Neural cell (in vitro differentiated cells): ENCODE measurements around the gene NSG2. TPM values are rescaled to one million over a fixed set of nuclear protein-coding genes. Genes with fewer than 3 reads are reported as not detected.

Experiments used
- H2AFZ ChIP-seq: fragments of 200-600, 300-800 bp; sonication (generic), shearing (Covaris generic); 2 replicates; pipeline ENCODE4 v1.6.0; 2014; ENCODE audit warnings: low read depth, mild to moderate bottlenecking, antibody characterized with exemption, low read length, moderate library complexity
- H3F3A ChIP-seq: fragments of 200-600 bp; shearing (Covaris generic); 2 replicates; pipeline ENCODE4 v1.6.1; 2016; ENCODE audit warnings: mild to moderate bottlenecking, moderate library complexity, mixed read lengths, antibody characterized with exemption, low read length; ENCODE audit not compliant: insufficient read depth, poor library complexity, severe bottlenecking
- H3K27ac ChIP-seq: fragments of 200-600, 300-800 bp; sonication (generic), shearing (Covaris generic); 2 replicates; pipeline ENCODE4 v1.5.1; 2014; ENCODE audit warnings: mild to moderate bottlenecking, low read length, moderate library complexity
- H3K27me3 ChIP-seq: fragments of 300-800, 200-600 bp; sonication (generic), shearing (Covaris generic); 2 replicates; pipeline ENCODE4 v1.6.0; 2014; ENCODE audit warnings: mild to moderate bottlenecking, low read depth, low read length, moderate library complexity; ENCODE audit not compliant: insufficient read depth
- H3K36me3 ChIP-seq: fragments of 300-800, 200-600 bp; sonication (generic), shearing (Covaris generic); 2 replicates; pipeline ENCODE4 v1.5.1; 2014; ENCODE audit warnings: mild to moderate bottlenecking, antibody characterized with exemption, low read length, moderate library complexity; ENCODE audit not compliant: insufficient read depth
- H3K4me2 ChIP-seq: fragments of 300-800, 200-600 bp; sonication (generic), shearing (Covaris generic); 2 replicates; pipeline ENCODE4 v1.6.0; 2014; ENCODE audit warnings: mild to moderate bottlenecking, low read length
- H3K4me3 ChIP-seq: fragments of 300-800, 200-600 bp; sonication (generic), shearing (Covaris generic); 2 replicates; pipeline ENCODE4 v1.5.1; 2014; ENCODE audit warnings: mild to moderate bottlenecking, low read length, moderate library complexity
- H3K79me2 ChIP-seq: fragments of 200-600 bp; shearing (Covaris generic); replicated peaks from 2 replicates; pipeline ENCODE4 v1.6.0; 2014; ENCODE audit warnings: mild to moderate bottlenecking, low read length, moderate library complexity; ENCODE audit not compliant: insufficient read depth
- H3K9ac ChIP-seq: fragments of 300-800, 200-600 bp; sonication (generic), shearing (Covaris generic); 2 replicates; pipeline ENCODE4 v1.6.1; 2016; ENCODE audit warnings: mild to moderate bottlenecking, low read length, mixed read lengths
- H3K9me2 ChIP-seq: fragments of 200-600 bp; shearing (Covaris generic); 2 replicates; pipeline ENCODE4 v1.6.1; 2016; ENCODE audit warnings: mild to moderate bottlenecking, low read length, mixed read lengths; ENCODE audit not compliant: insufficient read depth
- H3K9me3 ChIP-seq: fragments of 200-600, 300-800 bp; sonication (generic), shearing (Covaris generic); 2 replicates; pipeline ENCODE4 v1.6.1; 2016; ENCODE audit warnings: mild to moderate bottlenecking, mixed run types, low read length, moderate library complexity, mixed read lengths
- H4K20me1 ChIP-seq: fragments of 200-600 bp; shearing (Covaris generic); 2 replicates; pipeline ENCODE4 v1.6.1; 2016; ENCODE audit warnings: mild to moderate bottlenecking, mixed run types; ENCODE audit not compliant: insufficient read depth
- EZH2 ChIP-seq: fragments of 200-600, 300-800 bp; shearing (Covaris generic), sonication (generic); IDR thresholded peaks from 2 replicates; pipeline ENCODE4 v1.6.1; 2014; ENCODE audit warnings: antibody characterized with exemption, low read length, borderline replicate concordance, mild to moderate bottlenecking; ENCODE audit not compliant: insufficient read depth, poor library complexity, severe bottlenecking
- POLR2AphosphoS5 ChIP-seq: IDR thresholded peaks from 2 replicates; pipeline ENCODE4 v1.6.1; 2012
- polyA plus RNA-seq: library from polyadenylated mRNA; depleted of rRNA; stranded (reverse); fragments of >200 nt; gene quantifications from 2 replicates; pipeline ENCODE4 v1.2.3, GENCODE V29; 2014

Gene NSG2
- polyA plus RNA-seq, 1 donor from 2014 or later = 1,761 TPM

DNA sequence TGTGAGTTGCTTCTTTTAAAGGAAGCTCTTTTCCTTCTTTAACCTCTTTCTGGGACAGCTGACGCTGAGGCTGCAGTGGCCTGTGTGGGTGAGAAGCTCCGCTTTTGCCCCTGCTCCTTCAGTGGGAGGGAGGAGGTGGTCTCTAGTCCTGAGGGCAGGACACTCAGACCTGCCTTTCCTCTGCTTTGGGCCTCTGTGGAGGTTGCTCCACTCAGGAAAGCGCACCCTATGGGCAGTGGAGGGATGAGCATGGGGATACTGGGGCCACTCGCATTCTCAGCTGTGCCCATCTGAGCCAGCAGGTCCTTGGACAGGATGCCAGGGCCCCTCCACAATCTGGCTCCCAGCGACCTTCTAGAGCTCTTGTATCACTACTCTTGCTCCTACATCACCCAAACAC lies 111.5 kb downstream of the NSG2 start:
- H4K20me1 ChIP-seq = no peaks in the 10 kb centered on the region
- H3F3A ChIP-seq = no peaks in the 10 kb centered on the region
- no peak overlapping the region for H3K9ac ChIP-seq
- no peaks in the 10 kb centered on the region for H3K79me2 ChIP-seq
- no peaks in the 10 kb centered on the region for H3K9me3 ChIP-seq
- no peak overlapping the region for H3K27ac ChIP-seq
- no peaks in the 10 kb centered on the region for H3K36me3 ChIP-seq
- H3K4me3 ChIP-seq = no peak overlapping the region
- TF ChIP-seq EZH2 (no peak), POLR2AphosphoS5 (no peak)
- H2AFZ ChIP-seq = no peak overlapping the region
- H3K9me2 ChIP-seq = no peaks in the 10 kb centered on the region
- no peaks in the 10 kb centered on the region for H3K27me3 ChIP-seq
- no peak overlapping the region for H3K4me2 ChIP-seq

Other genes starting within 250 kb of the NSG2 start
- 37.9 and 42.2 TPM in 2 replicates for gene CPEB4, start 157.4 kb upstream of the NSG2 start, polyA plus RNA-seq
- gene C5orf47, start 56.5 kb upstream of the NSG2 start, polyA plus RNA-seq = 0.25 and 0.60 TPM in 2 replicates